GM10266 (cell line): Measurements from ENCODE around the gene NHERF2.

Experiments used
- DNase-seq: peaks from one replicate; pipeline ENCODE4 v3.0.0; 2012; ENCODE audit errors: extremely low spot score
- TF ChIP-seq, protein P1 (sequence below): IDR thresholded peaks from 2 replicates; pipeline ENCODE4 v1.5.1; 2012; ENCODE audit warnings: mild to moderate bottlenecking, low read depth; ENCODE audit not compliant: control insufficient read depth, insufficient read depth; ENCODE audit errors: missing control alignments

The NHERF2 gene

GRCh38 chr16:2078096-2078495 is 51.4 kb downstream of the NHERF2 start:
- TF ChIP-seq, protein P1, sequence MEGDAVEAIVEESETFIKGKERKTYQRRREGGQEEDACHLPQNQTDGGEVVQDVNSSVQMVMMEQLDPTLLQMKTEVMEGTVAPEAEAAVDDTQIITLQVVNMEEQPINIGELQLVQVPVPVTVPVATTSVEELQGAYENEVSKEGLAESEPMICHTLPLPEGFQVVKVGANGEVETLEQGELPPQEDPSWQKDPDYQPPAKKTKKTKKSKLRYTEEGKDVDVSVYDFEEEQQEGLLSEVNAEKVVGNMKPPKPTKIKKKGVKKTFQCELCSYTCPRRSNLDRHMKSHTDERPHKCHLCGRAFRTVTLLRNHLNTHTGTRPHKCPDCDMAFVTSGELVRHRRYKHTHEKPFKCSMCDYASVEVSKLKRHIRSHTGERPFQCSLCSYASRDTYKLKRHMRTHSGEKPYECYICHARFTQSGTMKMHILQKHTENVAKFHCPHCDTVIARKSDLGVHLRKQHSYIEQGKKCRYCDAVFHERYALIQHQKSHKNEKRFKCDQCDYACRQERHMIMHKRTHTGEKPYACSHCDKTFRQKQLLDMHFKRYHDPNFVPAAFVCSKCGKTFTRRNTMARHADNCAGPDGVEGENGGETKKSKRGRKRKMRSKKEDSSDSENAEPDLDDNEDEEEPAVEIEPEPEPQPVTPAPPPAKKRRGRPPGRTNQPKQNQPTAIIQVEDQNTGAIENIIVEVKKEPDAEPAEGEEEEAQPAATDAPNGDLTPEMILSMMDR, result no peak
- no peak for DNase-seq

DNA sequence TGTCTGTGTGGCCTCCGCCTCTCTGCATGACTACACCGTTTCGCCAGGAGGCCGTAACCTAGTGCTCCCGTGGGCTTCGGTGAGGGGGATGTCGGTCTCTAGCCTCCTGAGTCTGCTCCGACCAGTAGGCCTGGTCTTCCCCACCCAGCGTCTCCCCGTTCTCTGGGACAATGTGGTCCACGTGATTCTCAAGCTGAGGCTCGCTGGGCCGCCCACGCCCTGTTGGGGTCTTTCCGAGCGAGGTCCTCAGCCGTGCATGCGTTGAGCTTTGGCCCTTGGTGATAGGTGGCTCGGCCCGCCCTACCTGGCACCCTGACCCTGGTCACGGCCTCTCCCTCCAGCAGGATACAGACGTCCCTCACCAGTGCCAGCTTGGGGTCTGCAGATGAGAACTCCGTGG is 52.0 kb downstream of the NHERF2 start:
- TF ChIP-seq, protein P1, result no peak
- no peak for DNase-seq

GRCh38 chr16:2079311-2079800 is 52.7 kb downstream of the NHERF2 start:
- TF ChIP-seq, protein P1, result no peak
- DNase-seq, result no peak

- no peak for DNase-seq
- TF ChIP-seq, protein P1, result no peak
These were observed 53.3 kb downstream of the NHERF2 start for GRCh38 chr16:2079991-2080390.

GRCh38 chr16:2081201-2082084 is 54.7 kb downstream of the NHERF2 start:
- DNase-seq, result no peak
- TF ChIP-seq, protein P1, result no peak

GRCh38 chr16:2082171-2082982 is 55.7 kb downstream of the NHERF2 start:
- TF ChIP-seq, protein P1, result no peak
- no peak for DNase-seq

GRCh38 chr16:2082983-2083364 is 56.3 kb downstream of the NHERF2 start:
- TF ChIP-seq, protein P1, result no peak
- DNase-seq, result no peak
